Gastroesophageal sphincter (tissue), 4 donors: ENCODE measurements around the gene TAX1BP3. TPM values are rescaled to one million over a fixed set of nuclear protein-coding genes. Genes with fewer than 3 reads are reported as not detected.

ENCODE experiments used
- ATAC-seq: fragments of 150-250 bp; one replicate; pipeline ENCODE4 v1.9.1; 2016; ENCODE audit warnings: mild to moderate bottlenecking, moderate library complexity
- H3K27ac ChIP-seq, 4 donors: fragments of 200-600 bp; sonication (generic) in 3 of 4; 1 replicate in 3 of 4; 2 replicates in 1 of 4; pipeline ENCODE4 v1.5.1; 2016 to 2019
- H3K27me3 ChIP-seq: fragments of 200-600 bp; sonication (generic); one replicate; pipeline ENCODE4 v1.5.1; 2019
- H3K36me3 ChIP-seq, 2 donors: fragments of 200-600 bp; sonication (generic); one replicate each; pipeline ENCODE4 v1.5.1; 2019; ENCODE audit warnings: control low read depth in 1 of 2
- H3K4me1 ChIP-seq, 3 donors: fragments of 200-600 bp; sonication (generic); 1 replicate in 2 of 3; 2 replicates in 1 of 3; pipeline ENCODE4 v1.5.1; 2016 to 2019; ENCODE audit warnings: control low read depth in 2 of 3
- H3K4me3 ChIP-seq, 2 donors: fragments of 200-600 bp; sonication (generic); one replicate each; pipeline ENCODE4 v1.5.1; 2019; ENCODE audit warnings: mild to moderate bottlenecking in 1 of 2, moderate library complexity in 1 of 2
- H3K9me3 ChIP-seq, 3 donors: fragments of 200-600 bp; sonication (generic); one replicate each; pipeline ENCODE4 v1.5.1; 2017 to 2019; ENCODE audit warnings: control low read depth in 2 of 3
- EP300 ChIP-seq: sonication (generic); formaldehyde crosslinking; IDR thresholded peaks from one replicate; pipeline ENCODE4 v1.6.1; 2017; ENCODE audit warnings: antibody characterized with exemption, mild to moderate bottlenecking
- POLR2A ChIP-seq, 2 donors: fragments of 450-650 bp; IDR thresholded peaks; one replicate each; pipeline ENCODE4 v1.6.1; 2017; ENCODE audit warnings: antibody characterized with exemption in 2 of 2, mild to moderate bottlenecking in 2 of 2, moderate library complexity in 1 of 2
- POLR2AphosphoS5 ChIP-seq: sonication (generic); formaldehyde crosslinking; IDR thresholded peaks from one replicate; pipeline ENCODE4 v1.6.1; 2017; ENCODE audit warnings: antibody characterized with exemption
- WGBS, 2 donors: methylation state at CpG; one replicate each; pipeline ENCODE4 v1.1.5; 2018; ENCODE audit warnings: low coverage in 1 of 2; 5-methylcytosine and 5-hydroxymethylcytosine counted together
- total RNA-seq, 4 donors: library from RNA; depleted of rRNA; stranded (reverse); fragments of >200 nt; gene quantifications; one replicate each; pipeline ENCODE4 v1.1.0, GENCODE V29; 2016
- TF ChIP-seq, protein P1 (sequence below), 4 experiments: fragments of 200-600 bp in 2 of 4; fragments of 450-650 bp in 2 of 4; sonication (generic) in 1 of 4; IDR thresholded peaks; one replicate each; pipeline ENCODE4 v1.5.1; 2017 to 2019; ENCODE audit warnings: antibody characterized with exemption in 4 of 4, mild to moderate bottlenecking in 2 of 4, moderate library complexity in 2 of 4

Gene TAX1BP3
- total RNA-seq, 4 donors from 2014 or later = 98.5 to 172 (median 109) TPM

DNA sequence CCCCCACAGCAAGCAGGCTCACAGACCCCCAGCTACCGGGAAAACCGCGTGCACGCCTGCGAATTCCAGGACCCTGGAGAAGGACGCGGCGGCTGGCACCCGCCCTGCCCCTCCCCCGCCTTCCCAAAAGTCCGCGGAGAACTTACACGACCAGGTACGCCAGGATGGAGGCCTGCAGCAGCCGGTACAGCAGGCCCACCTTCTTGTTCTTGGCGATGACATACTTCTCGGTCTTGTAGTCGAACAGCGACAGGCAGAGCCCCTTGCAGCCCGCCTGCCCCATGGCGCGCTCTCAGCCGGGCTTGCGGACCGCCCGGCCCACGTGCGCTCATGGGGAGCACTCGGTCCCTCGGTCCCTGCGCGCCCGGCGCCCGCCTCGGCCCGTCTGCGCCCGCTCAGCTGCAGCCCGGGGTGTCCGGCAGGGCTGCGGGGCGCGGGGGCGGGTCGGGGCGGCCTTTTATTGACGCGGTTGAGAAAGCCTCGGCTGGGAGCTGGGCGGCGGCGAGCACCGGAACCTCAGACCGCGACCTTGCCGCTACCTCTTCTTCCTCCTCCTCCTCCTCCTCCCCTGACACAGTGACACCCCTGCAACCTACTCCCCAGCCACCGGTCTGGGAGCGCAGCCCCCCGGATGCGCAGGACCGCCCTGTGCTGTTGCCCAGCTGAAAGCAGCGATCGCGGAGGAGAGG, 27.5 kb upstream of the TAX1BP3 start, which contains the start of gene P2RX5:
Gene P2RX5, minus strand, starts transcription at position 433 of the 689 bp plus-strand sequence. Its CDS starts 150 bp downstream, at position 283.
- Histone ChIP-seq H3K9me3 (peaks cover 0 to 13% (median 0%) of the 10 kb centered on the region in 3 donors), H3K4me3 (peak within 1 kb of the TSS in 1 of 2 donors; percentile 48), H3K36me3 (no peaks in the 10 kb centered on the region), H3K27ac (no peak within 1 kb of the TSS), H3K4me1 (peaks cover 0 to 24% (median 9%) of the 10 kb centered on the region in 3 donors), H3K27me3 (peaks cover 76% of the 10 kb centered on the region)
- peak; percentile 31 for ATAC-seq
- no peak for TF ChIP-seq POLR2A (IDR thresholded peaks at IDR 0.05)
- no peak for TF ChIP-seq EP300
- TF ChIP-seq, protein P1, sequence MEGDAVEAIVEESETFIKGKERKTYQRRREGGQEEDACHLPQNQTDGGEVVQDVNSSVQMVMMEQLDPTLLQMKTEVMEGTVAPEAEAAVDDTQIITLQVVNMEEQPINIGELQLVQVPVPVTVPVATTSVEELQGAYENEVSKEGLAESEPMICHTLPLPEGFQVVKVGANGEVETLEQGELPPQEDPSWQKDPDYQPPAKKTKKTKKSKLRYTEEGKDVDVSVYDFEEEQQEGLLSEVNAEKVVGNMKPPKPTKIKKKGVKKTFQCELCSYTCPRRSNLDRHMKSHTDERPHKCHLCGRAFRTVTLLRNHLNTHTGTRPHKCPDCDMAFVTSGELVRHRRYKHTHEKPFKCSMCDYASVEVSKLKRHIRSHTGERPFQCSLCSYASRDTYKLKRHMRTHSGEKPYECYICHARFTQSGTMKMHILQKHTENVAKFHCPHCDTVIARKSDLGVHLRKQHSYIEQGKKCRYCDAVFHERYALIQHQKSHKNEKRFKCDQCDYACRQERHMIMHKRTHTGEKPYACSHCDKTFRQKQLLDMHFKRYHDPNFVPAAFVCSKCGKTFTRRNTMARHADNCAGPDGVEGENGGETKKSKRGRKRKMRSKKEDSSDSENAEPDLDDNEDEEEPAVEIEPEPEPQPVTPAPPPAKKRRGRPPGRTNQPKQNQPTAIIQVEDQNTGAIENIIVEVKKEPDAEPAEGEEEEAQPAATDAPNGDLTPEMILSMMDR (IDR thresholded peaks at IDR 0.05) = no peak
- TF ChIP-seq POLR2AphosphoS5 = no peak
- 0% methylated on average over 3 of the region's 65 CpGs; no CpG with 5 or more reads in 1 of the 2 donors for WGBS, 2 donors

DNA sequence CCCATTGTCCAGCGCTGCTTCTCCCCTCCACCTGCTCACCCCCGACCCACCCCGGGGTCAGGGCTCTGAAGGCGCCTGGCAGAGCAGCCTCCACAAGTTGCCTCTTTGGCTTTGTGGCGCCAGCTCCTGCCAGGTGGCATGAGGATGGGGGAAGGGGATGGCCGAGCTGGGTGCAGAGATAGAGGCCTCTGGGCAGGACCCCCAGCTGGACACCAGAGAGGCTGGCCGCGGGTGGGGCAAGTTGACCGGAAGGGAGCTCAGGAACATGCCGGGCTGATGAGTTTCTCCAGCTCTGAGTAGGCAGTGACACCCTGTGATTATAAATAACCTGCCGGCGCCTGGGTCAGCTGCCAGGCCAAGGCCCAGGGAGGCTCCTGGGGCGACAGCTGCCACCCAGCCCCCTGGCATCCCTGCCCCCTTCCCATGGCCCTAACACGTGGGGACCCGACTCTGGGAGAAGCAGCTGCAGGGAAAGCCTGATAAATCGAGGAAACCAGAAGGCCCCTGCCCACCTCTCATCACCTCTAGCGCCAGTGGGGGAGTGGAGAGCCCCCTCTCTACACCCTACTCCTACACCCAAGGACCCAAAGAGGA, 26.8 kb upstream of the TAX1BP3 start:
- Histone ChIP-seq H3K4me1 (peaks cover 0 to 24% (median 9%) of the 10 kb centered on the region in 3 donors), H3K4me3 (peak overlapping the region in 1 of 2 donors; percentile 48), H3K27me3 (peaks cover 83% of the 10 kb centered on the region), H3K9me3 (peaks cover 0 to 13% (median 0%) of the 10 kb centered on the region in 3 donors), H3K36me3 (no peaks in the 10 kb centered on the region), H3K27ac (no peak overlapping the region)
- TF ChIP-seq POLR2AphosphoS5 (no peak), EP300 (no peak)
- no peak for ATAC-seq
- WGBS, 2 donors = 0 to 14% methylated on average over 1 to 4 of the region's 17 CpGs

DNA sequence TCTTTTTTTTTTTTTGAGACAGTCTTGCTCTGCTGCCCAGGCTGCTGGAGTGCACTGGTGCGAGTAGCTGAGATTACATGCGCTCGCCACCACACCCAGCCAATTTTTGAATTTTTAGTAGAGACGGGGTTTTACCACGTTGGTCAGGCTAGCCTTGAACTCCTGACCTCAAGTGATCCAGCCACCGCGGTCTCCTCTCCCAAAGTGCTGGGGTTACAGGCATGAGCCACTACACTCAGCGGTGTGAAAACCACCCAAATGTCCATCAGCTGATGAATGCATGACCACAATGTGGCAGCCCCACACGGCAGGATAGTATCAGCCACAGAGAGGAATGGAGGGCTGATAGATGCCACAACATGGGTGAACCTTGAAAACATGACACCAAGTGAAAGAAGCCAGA, 25.5 kb upstream of the TAX1BP3 start:
- WGBS, 2 donors = 77 to 78% methylated on average over 7 to 8 of the region's 9 CpGs
- peaks cover 0 to 13% (median 0%) of the 10 kb centered on the region in 3 donors for H3K9me3 ChIP-seq
- H3K27ac ChIP-seq = no peak overlapping the region
- no peak for ATAC-seq
- H3K27me3 ChIP-seq = peaks cover 94% of the 10 kb centered on the region
- H3K4me1 ChIP-seq = peaks cover 0 to 24% (median 9%) of the 10 kb centered on the region in 3 donors
- H3K36me3 ChIP-seq = no peaks in the 10 kb centered on the region
- TF ChIP-seq POLR2A (IDR thresholded peaks at IDR 0.05) = no peak
- TF ChIP-seq POLR2AphosphoS5 = no peak
- H3K4me3 ChIP-seq = no peak overlapping the region

DNA sequence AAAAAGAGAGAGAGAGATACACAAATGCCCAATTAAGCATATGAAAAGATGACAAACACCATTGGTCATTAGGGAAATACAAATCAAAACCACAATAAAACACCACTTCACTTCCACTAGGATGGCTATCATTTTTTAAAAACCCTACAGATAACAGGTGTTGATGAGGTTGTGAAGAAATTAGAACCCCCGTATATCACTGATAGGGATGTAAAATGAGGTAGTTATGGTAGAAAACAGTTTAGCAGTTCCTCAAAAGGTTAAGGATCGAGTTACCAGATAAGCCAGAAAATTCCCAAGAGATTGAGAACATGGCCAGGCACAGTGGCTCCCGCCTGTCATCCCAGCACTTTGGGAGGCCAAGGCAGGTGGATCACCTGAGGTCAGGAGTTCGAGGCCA, 24.8 kb upstream of the TAX1BP3 start:
- Histone ChIP-seq H3K4me1 (peaks cover 0 to 24% (median 9%) of the 10 kb centered on the region in 3 donors), H3K36me3 (no peaks in the 10 kb centered on the region), H3K27me3 (peaks cover 94% of the 10 kb centered on the region), H3K9me3 (peaks cover 0 to 8% (median 0%) of the 10 kb centered on the region in 3 donors), H3K4me3 (no peak overlapping the region), H3K27ac (no peak overlapping the region)
- ATAC-seq = no peak
- 57 to 59% methylated on average over 3 to 4 of the region's 4 CpGs for WGBS, 2 donors
- TF ChIP-seq, protein P1 (IDR thresholded peaks at IDR 0.05) = no peak
- TF ChIP-seq POLR2AphosphoS5 (no peak), POLR2A (IDR thresholded peaks at IDR 0.05) (no peak), EP300 (no peak)

DNA sequence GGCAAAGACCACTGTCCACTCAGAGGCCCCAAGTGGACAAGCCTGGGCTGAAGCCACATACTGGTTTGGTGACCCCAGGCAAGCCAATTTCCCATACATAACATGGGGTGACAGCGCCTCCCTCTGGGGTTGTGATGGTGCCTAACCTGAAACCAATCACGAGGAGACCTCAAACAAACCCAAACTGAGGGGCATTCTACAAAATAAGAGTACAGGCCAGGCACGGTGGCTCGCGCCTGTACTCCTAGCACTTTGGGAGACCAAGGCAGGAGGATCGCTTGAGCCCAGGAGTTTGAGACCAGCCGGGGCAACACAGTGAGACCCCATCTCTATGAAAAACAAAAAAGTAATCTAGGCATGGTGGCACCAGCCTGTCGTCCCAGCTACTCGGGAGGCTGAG, 24.0 kb upstream of the TAX1BP3 start:
- WGBS, 2 donors = 70 to 83% methylated on average over 4 to 6 of the region's 9 CpGs

More for the DNA sequence above, 24.0 kb upstream of the TAX1BP3 start:
- no peak overlapping the region for H3K27ac ChIP-seq
- peaks cover 90% of the 10 kb centered on the region for H3K27me3 ChIP-seq
- no peak for TF ChIP-seq POLR2AphosphoS5
- TF ChIP-seq EP300 = no peak
- TF ChIP-seq, protein P1 (IDR thresholded peaks at IDR 0.05) = no peak
- TF ChIP-seq POLR2A (IDR thresholded peaks at IDR 0.05) = no peak
- H3K4me3 ChIP-seq = no peak overlapping the region
- no peaks in the 10 kb centered on the region for H3K9me3 ChIP-seq
- ATAC-seq = no peak
- H3K36me3 ChIP-seq = no peaks in the 10 kb centered on the region
- peaks cover 0 to 24% (median 9%) of the 10 kb centered on the region in 3 donors for H3K4me1 ChIP-seq
